GM21367 (cell line): Measurements from ENCODE around the gene PREB.
"Not testable (repeated sequence)": the region's sequence is repeated elsewhere in the genome, so short reads cannot be mapped to it uniquely, and the experiment has no call there.

Experiments
- ATAC-seq: cut with Tn5 transposase; IDR thresholded peaks from one replicate; pipeline ENCODE4 v1.9.1; 2021; ENCODE audit not compliant: unreplicated experiment

PREB gene

GRCh38 chr2:27127883-27128667 lies 6.4 kb downstream of the PREB start:
- no peak for ATAC-seq

DNA sequence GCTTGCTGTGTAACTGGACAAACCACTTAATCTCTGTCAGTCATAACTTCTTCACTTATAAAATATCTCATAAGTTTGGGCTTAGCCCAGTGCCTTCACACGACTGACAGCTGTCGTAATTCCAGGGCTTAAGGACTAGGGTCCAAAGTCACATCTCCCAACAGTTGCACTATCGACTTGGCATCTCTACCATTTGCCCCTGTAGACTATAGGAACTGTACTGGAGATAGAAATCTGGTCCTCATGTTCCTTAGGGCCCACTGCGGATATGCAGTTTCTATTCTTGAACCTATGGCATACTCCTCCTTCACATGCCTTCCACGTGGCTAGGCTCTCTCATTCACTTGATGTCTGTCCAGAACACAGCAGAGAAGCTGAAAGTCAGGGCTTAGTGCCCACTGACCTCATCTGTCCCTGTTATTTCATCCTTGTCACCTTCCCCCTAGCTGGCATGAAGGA lies 8.2 kb downstream of the PREB start:
- no peak for ATAC-seq

DNA sequence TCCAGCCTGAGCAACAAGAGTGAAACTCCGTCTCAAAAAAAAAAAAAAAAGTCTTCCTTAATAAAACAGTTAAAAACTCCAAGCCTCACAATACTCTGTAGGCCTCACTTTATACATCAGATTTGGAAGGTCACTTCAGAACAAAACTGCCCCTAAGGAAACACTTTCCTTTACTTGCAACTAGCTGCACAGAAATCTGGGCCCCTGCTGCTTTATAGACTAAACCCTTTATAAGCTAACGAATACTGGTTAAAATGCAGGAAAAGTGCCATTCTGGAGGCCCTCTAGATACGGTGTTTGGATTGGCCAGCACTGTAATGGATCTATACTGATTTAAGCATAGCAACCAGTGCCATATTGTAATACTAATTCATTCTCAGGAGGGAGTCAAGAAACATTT lies 9.3 kb downstream of the PREB start:
- no peak for ATAC-seq

DNA sequence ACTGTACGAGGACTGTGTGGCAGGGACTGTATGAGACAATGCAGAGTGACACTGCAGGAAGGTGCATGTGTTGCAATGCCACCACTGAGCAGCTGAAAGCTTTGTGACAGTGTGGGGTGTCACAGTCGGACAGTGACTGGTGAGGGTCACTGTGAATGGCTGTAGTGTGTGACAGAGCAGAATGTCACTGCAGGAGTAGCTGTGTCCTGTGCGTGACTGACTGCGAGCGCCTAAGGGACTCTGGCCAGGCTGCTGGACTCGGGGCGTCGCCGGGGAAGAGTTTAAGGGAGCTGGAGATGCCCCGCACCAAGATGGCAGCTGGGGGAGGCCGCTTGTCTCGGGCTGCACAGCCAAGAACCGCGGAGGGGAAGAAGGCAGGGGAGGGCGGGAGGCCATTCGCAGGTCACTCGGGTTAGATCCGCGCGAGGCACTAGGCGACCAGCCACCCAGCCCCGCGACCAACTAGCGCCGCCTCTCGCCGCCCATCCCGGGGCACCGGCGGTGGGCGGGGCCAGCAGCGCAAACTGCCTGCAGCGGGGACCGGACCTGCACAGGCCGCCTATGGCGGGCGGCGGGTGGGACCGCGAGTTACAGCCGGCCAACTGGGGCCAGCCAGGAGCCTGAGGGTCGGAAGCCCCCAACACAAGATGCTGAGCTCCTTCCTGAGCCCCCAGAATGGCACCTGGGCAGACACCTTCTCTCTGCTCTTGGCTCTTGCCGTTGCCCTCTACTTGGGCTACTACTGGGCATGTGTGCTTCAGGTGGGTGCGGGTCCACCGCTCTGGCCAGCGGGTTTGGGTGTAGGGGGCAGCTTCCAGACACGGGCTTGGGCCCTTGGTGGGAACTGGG lies 10.9 kb downstream of the PREB start, which contains the start of gene ABHD1:
TSS of gene ABHD1 (plus strand) at position 514 of the 849 bp plus-strand sequence. CDS start at position 648, 134 bp downstream.
- no peak for ATAC-seq

- ATAC-seq = no peak
Measured at GRCh38 chr2:27122791-27123190, 11.6 kb downstream of the PREB start.

- no peak for ATAC-seq
Measured at GRCh38 chr2:27121906-27122305, 12.5 kb downstream of the PREB start.

DNA sequence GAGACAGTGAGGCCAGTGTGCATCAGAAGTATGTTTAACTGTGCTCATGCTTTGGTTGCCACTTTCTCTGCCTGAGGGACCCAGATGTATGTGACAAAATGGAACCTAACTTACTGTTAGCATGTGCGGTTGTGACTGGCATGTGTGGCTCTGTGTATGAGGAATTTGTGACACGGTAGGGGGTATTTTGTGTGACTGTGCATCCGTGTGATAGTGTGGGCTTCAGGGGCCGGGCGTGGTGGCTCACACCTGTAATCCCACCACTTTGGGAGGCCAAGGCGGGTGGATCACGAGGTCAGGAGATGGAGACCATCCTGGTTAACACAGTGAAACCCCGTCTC lies 15.1 kb downstream of the PREB start:
- ATAC-seq = not testable (repeated sequence)

- ATAC-seq = no peak
Measured at GRCh38 chr2:27118525-27119329, 15.7 kb downstream of the PREB start, which contains the start of gene CGREF1. TSS of gene CGREF1 (minus strand) at chr2:27119128. CDS start at chr2:27104366, 14,762 bp downstream.

DNA sequence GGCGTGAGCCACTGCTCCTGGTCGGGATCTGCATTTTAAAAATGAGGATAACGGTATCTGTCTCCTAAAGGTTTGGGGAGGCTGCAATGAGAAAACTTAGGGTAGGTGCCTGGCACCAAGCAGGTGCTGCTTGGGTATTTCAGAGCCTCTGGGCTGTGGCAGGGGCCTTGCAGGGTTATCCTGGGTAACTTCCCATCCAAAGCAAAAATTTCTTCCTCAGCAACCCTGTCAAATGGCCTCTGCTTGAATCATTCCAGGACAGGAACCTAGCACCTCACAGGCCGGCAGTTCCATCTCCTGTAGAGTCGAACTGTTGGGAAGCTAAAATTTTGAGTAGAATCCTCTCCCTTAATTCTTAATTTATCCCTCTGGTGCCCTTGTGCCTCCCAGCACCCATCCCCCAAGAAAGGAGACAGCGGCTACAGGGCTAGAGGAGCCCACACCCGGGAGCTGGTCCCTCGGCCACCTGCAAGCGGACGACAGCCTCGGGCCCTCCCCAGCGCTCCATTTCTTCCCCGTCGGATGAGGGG lies 16.4 kb downstream of the PREB start:
- ATAC-seq = no peak

- ATAC-seq = no peak
Measured at GRCh38 chr2:27115519-27115918, 18.9 kb downstream of the PREB start.

DNA sequence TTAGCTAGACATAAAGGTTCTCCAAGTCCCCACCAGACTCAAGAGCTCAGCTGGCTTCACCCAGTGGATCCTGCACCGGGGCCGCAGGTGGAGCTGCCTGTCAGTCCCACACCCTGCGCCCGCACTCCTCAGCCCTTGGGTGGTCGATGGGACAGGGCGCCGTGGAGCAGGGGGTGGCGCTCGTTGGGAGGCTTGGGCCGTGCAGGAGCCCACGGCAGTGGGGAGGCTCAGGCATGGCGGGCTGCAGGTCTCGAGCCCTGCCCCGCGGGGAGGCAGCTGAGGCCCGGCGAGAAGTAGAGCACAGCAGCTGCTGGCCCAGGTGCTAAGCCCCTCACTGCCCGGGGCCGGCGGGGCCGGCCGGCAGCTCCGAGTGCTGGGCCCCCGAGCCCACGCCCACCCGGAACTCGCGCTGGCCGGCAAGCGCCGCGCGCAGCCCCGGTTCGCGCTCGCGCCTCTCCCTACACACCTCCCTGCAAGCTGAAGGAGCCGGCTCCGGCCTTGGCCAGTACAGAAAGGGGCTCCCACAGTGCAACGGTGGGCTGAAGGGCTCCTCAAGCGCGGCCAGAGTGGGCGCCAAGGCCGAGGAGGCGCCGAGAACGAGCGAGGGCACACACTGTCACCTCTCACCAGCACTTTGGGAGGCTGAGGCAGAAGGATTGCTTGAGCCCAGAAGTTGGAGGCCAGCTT lies 22.9 kb downstream of the PREB start:
- not testable (repeated sequence) for ATAC-seq

DNA sequence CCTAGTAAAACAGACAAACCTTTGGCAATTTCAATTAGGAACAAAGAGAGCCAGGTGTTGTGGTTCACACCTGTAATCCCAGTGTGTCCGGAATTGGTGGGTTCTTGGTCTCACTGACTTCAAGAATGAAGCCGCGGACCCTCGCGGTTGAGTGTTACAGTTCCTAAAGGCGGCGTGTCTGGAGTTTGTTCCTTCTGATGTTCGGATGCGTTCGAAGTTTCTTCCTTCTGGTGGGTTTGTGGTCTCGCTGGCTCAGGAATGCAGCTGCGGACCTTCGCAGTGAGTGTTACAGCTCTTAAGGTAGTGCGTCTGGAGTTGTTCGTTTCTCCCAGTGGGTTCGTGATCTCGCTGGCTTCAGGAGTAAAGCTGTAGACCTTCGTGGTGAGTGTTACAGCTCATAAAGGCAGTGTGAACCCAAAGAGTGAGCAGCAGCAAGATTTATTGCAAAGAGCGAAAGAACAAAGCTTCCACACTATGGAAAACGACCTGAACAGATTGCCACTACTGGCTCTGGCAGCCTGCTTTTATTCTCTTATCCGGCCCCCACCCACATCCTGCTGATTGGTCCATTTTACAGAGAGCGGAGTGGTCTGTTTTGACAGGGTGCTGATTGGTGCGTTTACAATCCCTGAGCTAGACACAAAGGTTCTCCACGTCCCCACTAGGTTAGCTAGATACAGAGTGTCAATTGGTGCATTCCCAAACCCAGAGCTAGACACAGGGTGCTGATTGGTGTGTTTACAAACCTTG lies 23.7 kb downstream of the PREB start:
- not testable (repeated sequence) for ATAC-seq

- no peak for ATAC-seq
Measured at GRCh38 chr2:27109083-27109482, 25.4 kb downstream of the PREB start.

- no peak for ATAC-seq
Measured at GRCh38 chr2:27108221-27108620, 26.2 kb downstream of the PREB start.

DNA sequence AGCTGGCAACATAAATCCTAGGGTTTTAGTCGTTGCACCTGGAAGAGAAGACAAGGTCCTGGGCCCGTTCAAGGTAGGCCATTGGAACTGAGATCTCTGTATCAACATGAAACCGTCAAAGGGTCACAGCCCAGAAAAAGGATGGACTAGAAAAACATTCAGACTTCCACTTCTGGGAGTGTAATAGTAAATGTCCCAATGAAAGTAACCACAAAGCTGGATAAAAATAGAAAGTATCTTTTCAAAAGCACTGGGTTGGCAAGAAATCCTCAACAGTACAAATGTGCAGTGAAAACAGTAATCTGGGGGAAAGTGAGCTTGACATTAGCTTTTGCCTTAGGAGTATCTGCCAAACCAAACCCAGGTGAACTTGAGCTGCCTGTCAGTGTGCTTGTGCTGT lies 28.5 kb downstream of the PREB start:
- no peak for ATAC-seq

- no peak for ATAC-seq
Measured at GRCh38 chr2:27102329-27102728, 32.1 kb downstream of the PREB start.

DNA sequence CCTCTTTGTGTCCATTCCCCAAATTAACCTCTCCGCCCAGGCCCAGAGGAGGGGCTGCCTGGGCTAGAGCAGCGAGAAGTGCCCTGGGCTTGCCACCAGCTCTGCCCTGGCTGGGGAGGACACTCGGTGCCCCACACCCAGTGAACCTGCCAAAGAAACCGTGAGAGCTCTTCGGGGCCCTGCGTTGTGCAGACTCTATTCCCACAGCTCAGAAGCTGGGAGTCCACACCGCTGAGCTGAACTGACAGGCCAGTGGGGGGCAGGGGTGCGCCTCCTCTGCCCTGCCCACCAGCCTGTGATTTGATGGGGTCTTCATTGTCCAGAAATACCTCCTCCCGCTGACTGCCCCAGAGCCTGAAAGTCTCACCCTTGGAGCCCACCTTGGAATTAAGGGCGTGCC lies 34.4 kb downstream of the PREB start:
- no peak for ATAC-seq

- ATAC-seq = no peak
Measured at GRCh38 chr2:27099334-27099955, 35.0 kb downstream of the PREB start.

- ATAC-seq = no peak
Measured at GRCh38 chr2:27097341-27097740, 37.1 kb downstream of the PREB start.
